ENCODE measurements around the gene SHF. TPM values are rescaled to one million over a fixed set of nuclear protein-coding genes. Genes with fewer than 3 reads are reported as not detected.

Gene SHF
- total and polyA plus RNA-seq, 2 donors (not counting 1 experiment from before 2014, with no cell fraction given): 1.6 to 15.4 TPM

GRCh38 chr15:45151998-45152828 is 35.6 kb downstream of the SHF start:
- Histone ChIP-seq H3K4me1 (ENCODE audit: control insufficient read depth in 2 of 2, insufficient read depth in 2 of 2, low read length in 2 of 2) (no peaks in the 10 kb centered on the region), H3K4me3 (ENCODE audit: control extremely low read depth in 1 of 5, extremely low read depth in 1 of 5, insufficient read depth in 1 of 5, low read depth in 2 of 5, low read length in 4 of 5) (no peak overlapping the region), H3K9me3 (ENCODE audit: control extremely low read depth in 1 of 3, control insufficient read depth in 2 of 3, insufficient read depth in 1 of 3, low read length in 2 of 3) (no peaks in the 10 kb centered on the region), H3K36me3 (replicated peaks in 1 of 2; ENCODE audit: control extremely low read depth in 1 of 2, control insufficient read depth in 1 of 2, extremely low read depth in 1 of 2, insufficient read depth in 2 of 2, low read length in 1 of 2) (no peaks in the 10 kb centered on the region), H3K9ac (ENCODE audit: low read length) (no peak overlapping the region), H4K20me1 (ENCODE audit: control insufficient read depth, insufficient read depth, low read length, poor library complexity, severe bottlenecking) (no peaks in the 10 kb centered on the region), H3K79me2 (ENCODE audit: control insufficient read depth, insufficient read depth, low read length) (no peaks in the 10 kb centered on the region), H3K4me2 (replicated peaks; ENCODE audit: low read depth, low read length, poor library complexity, severe bottlenecking) (no peak overlapping the region), H3K27ac (ENCODE audit: low read length in 2 of 2) (no peak overlapping the region), H2AFZ (ENCODE audit: insufficient read depth, low read depth, low read length, poor library complexity, severe bottlenecking) (no peak overlapping the region), H3K27me3 (replicated peaks in 1 of 4; ENCODE audit: control extremely low read depth in 1 of 4, control insufficient read depth in 3 of 4, insufficient read depth in 4 of 4, low read length in 3 of 4) (no peaks in the 10 kb centered on the region)
- Mint-ChIP-seq H3K27me3 (no peaks in the 10 kb centered on the region), H3K4me3 (no peak overlapping the region), H3K9me3 (ENCODE audit: insufficient read depth) (no peaks in the 10 kb centered on the region), H3K27ac (no peak overlapping the region), H3K4me1 (no peaks in the 10 kb centered on the region)
- WGBS (ENCODE audit: insufficient coverage): over 99% methylated on average over 31 of the region's 36 CpGs
- CTCF ChIA-PET: no interaction called here
- intact Hi-C loops (cut with micrococcal nuclease): no loop called here
- POLR2A ChIA-PET: interaction anchor here (0.7 kb wide), 1 partner anchor 15 kb away, joined by 11 read pairs; no protein-coding TSS in a partner anchor
- DNase-seq: no peak
- TF ChIP-seq CTCF (IDR thresholded peaks at IDR 0.05): no peak
- TF ChIP-seq EZH2 (IDR thresholded peaks at IDR 0.05; ENCODE audit: borderline replicate concordance, insufficient read depth, low read depth, low read length, poor library complexity, severe bottlenecking): no peak
- ATAC-seq (ENCODE audit: low read depth): no peak

- Histone ChIP-seq H3K4me3 (ENCODE audit: control extremely low read depth in 1 of 5, extremely low read depth in 1 of 5, insufficient read depth in 1 of 5, low read depth in 2 of 5, low read length in 4 of 5) (no peak overlapping the region), H3K27me3 (replicated peaks in 1 of 4; ENCODE audit: control extremely low read depth in 1 of 4, control insufficient read depth in 3 of 4, insufficient read depth in 4 of 4, low read length in 3 of 4) (no peaks in the 10 kb centered on the region), H3K9ac (ENCODE audit: low read length) (no peak overlapping the region), H2AFZ (ENCODE audit: insufficient read depth, low read depth, low read length, poor library complexity, severe bottlenecking) (no peak overlapping the region), H4K20me1 (ENCODE audit: control insufficient read depth, insufficient read depth, low read length, poor library complexity, severe bottlenecking) (no peaks in the 10 kb centered on the region), H3K4me1 (ENCODE audit: control insufficient read depth in 2 of 2, insufficient read depth in 2 of 2, low read length in 2 of 2) (no peaks in the 10 kb centered on the region), H3K9me3 (ENCODE audit: control extremely low read depth in 1 of 3, control insufficient read depth in 2 of 3, insufficient read depth in 1 of 3, low read length in 2 of 3) (no peaks in the 10 kb centered on the region), H3K4me2 (replicated peaks; ENCODE audit: low read depth, low read length, poor library complexity, severe bottlenecking) (no peak overlapping the region), H3K36me3 (replicated peaks in 1 of 2; ENCODE audit: control extremely low read depth in 1 of 2, control insufficient read depth in 1 of 2, extremely low read depth in 1 of 2, insufficient read depth in 2 of 2, low read length in 1 of 2) (no peaks in the 10 kb centered on the region), H3K79me2 (ENCODE audit: control insufficient read depth, insufficient read depth, low read length) (no peaks in the 10 kb centered on the region), H3K27ac (ENCODE audit: low read length in 2 of 2) (no peak overlapping the region)
- DNase-seq (no peak), ATAC-seq (ENCODE audit: low read depth) (no peak)
- ChIA-PET CTCF (no interaction called here), POLR2A (no interaction called here)
- no peak for TF ChIP-seq CTCF (IDR thresholded peaks at IDR 0.05)
- TF ChIP-seq EZH2 (IDR thresholded peaks at IDR 0.05; ENCODE audit: borderline replicate concordance, insufficient read depth, low read depth, low read length, poor library complexity, severe bottlenecking): no peak
- Mint-ChIP-seq H3K9me3 (ENCODE audit: insufficient read depth) (no peaks in the 10 kb centered on the region), H3K27ac (no peak overlapping the region), H3K27me3 (no peaks in the 10 kb centered on the region), H3K4me3 (no peak overlapping the region), H3K4me1 (no peaks in the 10 kb centered on the region)
- intact Hi-C loops (cut with micrococcal nuclease): no loop called here
- 98% methylated on average over 6 of the region's 6 CpGs for WGBS (ENCODE audit: insufficient coverage)
Observed at GRCh38 chr15:45150997-45151396, 36.8 kb downstream of the SHF start.

Measured in B cell (primary cell).